LNCAP (cell line): Measurements from ENCODE around the gene RBM41.

Experiments
- TF ChIP-seq, protein P1 (sequence below): fragments of 450-650 bp; IDR thresholded peaks from 2 replicates; pipeline ENCODE4 v1.5.1; 2017; ENCODE audit warnings: mild to moderate bottlenecking

RBM41 gene

DNA sequence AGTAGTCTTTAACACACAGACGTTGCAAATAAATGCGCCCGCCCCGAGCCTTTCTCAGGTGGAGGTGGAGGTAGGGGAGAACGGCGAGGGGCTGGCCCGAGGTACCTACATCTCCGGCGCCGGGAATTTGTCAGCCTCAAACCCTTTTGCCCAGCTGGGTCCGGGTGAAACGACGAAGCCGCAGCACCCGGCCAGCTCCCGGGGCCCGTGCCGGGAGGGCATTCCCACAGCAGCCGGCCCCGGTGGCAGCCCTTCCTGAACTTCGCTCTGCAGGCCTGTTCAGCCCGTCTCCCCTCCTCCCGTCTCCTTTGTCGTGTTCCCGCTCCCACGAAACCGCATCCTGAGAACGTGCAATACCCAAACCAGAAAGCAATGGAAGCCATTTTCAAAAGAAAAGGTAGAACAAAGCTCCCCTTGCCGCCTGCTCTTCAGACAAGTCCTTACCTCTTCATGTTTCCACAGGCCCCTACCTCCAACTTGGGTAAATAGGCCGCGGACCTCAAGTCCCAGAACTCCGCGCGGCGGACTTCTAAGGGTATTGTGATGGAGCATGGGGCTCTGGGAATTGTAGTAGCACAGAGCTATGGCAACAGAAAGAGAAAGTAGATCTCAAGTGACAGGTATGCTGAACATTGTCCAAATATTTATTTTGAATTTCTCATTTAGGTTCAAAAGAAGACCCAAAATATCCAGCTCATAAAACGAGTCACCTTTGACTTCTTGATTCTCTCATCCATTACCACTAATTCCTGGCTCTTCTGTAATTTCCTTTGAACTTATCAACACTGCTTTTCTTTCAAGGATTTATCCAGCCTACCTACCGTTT lies at the start of gene RBM41:
Gene RBM41 (minus strand): TSS at position 501 of the 826 bp plus-strand sequence. CDS start 49 bp downstream, at position 452.
- TF ChIP-seq, protein P1, sequence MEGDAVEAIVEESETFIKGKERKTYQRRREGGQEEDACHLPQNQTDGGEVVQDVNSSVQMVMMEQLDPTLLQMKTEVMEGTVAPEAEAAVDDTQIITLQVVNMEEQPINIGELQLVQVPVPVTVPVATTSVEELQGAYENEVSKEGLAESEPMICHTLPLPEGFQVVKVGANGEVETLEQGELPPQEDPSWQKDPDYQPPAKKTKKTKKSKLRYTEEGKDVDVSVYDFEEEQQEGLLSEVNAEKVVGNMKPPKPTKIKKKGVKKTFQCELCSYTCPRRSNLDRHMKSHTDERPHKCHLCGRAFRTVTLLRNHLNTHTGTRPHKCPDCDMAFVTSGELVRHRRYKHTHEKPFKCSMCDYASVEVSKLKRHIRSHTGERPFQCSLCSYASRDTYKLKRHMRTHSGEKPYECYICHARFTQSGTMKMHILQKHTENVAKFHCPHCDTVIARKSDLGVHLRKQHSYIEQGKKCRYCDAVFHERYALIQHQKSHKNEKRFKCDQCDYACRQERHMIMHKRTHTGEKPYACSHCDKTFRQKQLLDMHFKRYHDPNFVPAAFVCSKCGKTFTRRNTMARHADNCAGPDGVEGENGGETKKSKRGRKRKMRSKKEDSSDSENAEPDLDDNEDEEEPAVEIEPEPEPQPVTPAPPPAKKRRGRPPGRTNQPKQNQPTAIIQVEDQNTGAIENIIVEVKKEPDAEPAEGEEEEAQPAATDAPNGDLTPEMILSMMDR: no peak

DNA sequence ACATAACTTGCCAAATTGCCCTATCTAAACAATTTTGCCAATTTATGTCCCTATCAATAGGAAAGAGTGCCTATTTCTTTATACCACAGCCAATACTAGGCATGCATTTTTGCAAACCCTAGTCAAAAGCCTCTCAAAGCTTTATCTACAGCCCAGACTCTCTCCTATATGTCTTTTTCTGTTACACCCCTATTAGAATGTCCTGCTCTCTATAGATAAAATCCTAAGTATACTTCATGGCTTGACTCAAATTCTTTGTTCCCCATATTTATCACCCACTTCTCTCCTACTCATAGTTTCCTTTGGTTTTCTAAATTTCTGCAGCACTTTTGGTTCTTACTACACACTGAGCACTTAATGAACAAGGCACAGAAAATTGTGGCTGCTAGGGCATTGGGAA lies 49.6 kb upstream of the RBM41 start:
- TF ChIP-seq, protein P1: no peak

DNA sequence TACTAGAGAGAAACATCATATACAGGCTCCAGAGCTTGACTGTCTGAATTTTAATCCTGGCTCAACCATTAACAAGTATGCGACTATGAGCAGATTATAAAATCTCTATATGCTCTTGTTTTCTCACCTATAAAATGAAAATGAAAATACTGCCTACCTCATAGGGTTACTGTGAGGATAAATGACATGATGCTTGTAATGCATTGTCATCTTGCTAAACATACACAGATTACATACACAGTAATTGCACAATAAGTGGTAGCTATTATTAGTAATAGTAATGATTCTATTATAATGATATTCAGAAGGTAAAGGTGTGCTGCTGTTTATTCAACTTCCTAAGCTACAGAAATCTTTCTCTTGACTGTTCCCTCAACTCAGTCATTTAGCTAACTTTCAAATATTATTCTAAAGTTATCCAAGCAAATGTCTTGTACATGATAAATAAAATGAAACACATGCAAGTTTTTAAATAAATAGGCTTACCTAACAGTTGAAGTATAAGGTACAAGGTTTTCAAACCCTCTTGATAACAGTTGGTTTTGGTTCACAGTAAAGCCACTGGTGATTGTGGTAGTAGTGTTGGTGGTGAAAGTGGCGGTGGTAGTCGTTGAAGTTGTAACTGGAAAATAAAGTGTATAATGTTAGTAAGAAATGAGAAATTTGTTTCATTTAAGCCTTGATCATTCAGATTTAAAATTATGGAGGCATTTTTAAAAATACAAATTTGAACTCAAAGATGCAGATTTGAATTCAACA lies 48.7 kb upstream of the RBM41 start:
- TF ChIP-seq, protein P1: no peak

DNA sequence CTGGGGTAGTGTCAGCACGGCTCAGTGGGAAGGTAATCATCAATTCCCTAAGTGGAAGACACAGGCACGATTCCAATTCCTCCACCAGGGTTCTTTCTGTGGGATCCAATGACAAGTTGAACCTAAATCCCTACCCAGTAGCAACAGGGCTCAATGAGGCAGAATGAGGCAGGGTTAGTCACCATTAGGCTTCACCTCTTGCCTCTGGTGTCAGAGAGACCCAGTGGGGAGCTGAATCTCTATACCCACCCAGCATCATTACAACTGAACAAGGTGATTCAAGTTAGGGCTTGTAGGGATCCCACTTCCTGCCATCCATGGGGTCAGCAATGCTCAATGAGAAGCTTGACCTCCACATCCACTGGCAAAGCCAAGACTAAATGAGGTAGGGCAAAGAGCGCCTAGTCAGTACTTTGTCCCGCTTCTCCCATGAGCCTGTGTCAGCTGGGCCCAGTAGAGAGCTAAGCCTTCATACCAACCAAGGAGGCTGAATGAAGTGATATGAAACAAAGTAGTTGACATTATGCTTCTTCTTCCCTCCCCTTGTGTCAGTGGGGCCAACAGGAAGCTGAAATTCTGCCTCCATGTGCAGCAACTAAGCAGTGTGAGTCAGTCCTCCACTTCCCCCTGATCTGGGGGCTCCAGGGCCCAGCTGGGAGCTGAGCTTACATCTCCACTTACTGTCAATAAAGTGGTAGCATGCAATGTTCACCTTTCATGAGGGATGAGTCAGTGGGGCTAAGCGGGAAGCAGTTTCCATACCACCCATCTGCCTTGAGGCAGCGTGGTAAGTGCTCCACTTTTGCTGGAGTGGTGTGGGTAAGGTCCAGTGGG lies 36.4 kb upstream of the RBM41 start:
- TF ChIP-seq, protein P1: no peak

DNA sequence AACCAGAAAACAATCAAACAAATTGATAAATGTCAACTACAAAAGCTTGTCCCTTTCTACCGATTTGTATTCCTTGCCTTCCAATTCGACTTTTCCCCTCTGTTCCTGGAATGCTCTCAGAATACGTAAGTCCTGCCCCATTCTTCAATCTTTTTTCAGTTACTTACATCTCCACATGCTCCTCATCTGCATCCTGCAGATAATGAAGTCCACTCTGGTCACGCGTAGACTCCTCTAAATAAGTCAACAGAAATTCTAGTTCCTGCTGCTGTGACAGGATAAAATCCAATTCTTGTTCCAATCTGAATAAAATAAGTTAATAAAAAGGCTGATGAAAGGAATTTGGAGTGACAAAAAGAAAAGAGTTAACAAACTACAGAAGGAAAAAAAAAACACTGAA lies 34.4 kb upstream of the RBM41 start:
- TF ChIP-seq, protein P1: no peak

DNA sequence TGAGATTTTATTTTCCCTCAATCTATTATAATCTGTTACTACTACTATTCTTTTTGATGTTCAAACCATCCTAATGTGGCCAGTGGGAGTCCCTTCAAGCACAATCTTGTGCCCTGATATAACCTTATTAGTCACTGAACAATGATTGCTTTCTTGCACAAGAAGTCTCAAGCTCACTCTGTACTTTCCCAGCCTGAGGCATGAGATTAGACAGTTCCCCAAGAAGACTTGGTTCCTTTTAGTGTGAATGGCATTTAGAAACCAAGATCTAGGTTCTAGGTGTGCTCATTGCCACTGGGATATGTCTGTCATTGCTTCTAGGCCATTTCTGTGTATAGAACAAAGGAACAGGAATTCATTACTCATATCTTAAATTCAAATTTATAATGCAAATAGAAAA lies 28.0 kb upstream of the RBM41 start:
- TF ChIP-seq, protein P1: no peak

DNA sequence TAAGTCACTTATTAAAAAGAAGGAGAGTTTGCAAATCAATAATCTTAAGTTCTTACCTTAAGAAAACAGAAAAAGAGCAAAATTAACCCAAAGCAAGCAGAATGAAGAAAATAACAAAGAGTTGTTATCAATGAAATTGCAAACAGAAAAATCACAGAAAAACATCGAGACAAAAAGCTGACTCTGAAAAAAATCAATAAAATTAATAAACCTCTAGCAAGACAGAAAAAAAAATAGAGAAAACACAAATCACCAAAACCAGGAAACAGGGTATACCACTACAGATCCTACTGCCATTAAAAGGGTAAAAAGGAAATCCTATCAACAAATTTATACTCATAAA lies 17.3 kb upstream of the RBM41 start:
- TF ChIP-seq, protein P1: no peak
